HG02870 (cell line): ENCODE data around the gene DDO.

Source experiments
- ATAC-seq: cut with Tn5 transposase; IDR thresholded peaks from one replicate; pipeline ENCODE4 v1.9.1; 2021; ENCODE audit warnings: mild to moderate bottlenecking, moderate library complexity; ENCODE audit not compliant: unreplicated experiment

DDO gene

GRCh38 chr6:110348961-110349690 lies 66.2 kb downstream of the DDO start:
- no peak for ATAC-seq

- ATAC-seq = no peak
Measured at GRCh38 chr6:110345025-110345424, 70.3 kb downstream of the DDO start.

GRCh38 chr6:110342759-110343158 lies 72.6 kb downstream of the DDO start:
- no peak for ATAC-seq
